Right lobe of liver (tissue), 6 donors: ENCODE measurements around the gene MPIG6B. TPM values are rescaled to one million over a fixed set of nuclear protein-coding genes. Genes with fewer than 3 reads are reported as not detected.
"Not testable (repeated sequence)": the region's sequence is repeated elsewhere in the genome, so short reads cannot be mapped to it uniquely, and the experiment has no call there.

Experiments
- ATAC-seq, 4 donors: fragments of 200-7000 bp; cut with Tn5 transposase; one replicate each; pipeline ENCODE4 v1.9.1; 2020; ENCODE audit warnings: mild to moderate bottlenecking in 4 of 4, moderate library complexity in 4 of 4
- DNase-seq, 3 donors: peaks; one replicate each; pipeline ENCODE4 v3.0.0-alpha.2; 2020
- H3K27ac ChIP-seq, 3 donors: fragments of 200-600 bp; one replicate each; pipeline ENCODE4 v1.8.0; 2022
- H3K27me3 ChIP-seq, 2 donors: fragments of 200-600 bp; one replicate each; pipeline ENCODE4 v1.8.0; 2022
- H3K36me3 ChIP-seq, 4 donors: fragments of 200-600 bp; sonication (generic) in 1 of 4; one replicate each; pipeline versions ENCODE4 v1.5.1 to v1.8.0; 2017 to 2022; ENCODE audit warnings: control low read depth in 1 of 4
- H3K4me1 ChIP-seq, 4 donors: fragments of 200-600 bp; sonication (generic) in 1 of 4; one replicate each; pipeline versions ENCODE4 v1.5.1 to v1.8.0; 2017 to 2022; ENCODE audit warnings: control low read depth in 1 of 4
- H3K4me3 ChIP-seq, 3 donors: fragments of 200-600 bp; one replicate each; pipeline ENCODE4 v1.8.0; 2022
- H3K9me3 ChIP-seq, 4 donors: fragments of 200-600 bp; sonication (generic) in 1 of 4; one replicate each; pipeline versions ENCODE4 v1.5.1 to v1.8.0; 2017 to 2022; ENCODE audit warnings: control low read depth in 1 of 4
- CTCF ChIP-seq, 4 donors: fragments of 200-600 bp in 3 of 4; fragments of 450-650 bp in 1 of 4; IDR thresholded peaks; one replicate each; pipeline versions ENCODE4 v1.5.1 to v1.8.0; 2016 to 2022; ENCODE audit warnings: antibody characterized with exemption in 4 of 4, mild to moderate bottlenecking in 2 of 4
- POLR2A ChIP-seq: fragments of 450-650 bp; IDR thresholded peaks from one replicate; pipeline ENCODE4 v1.6.1; 2017; ENCODE audit warnings: antibody characterized with exemption, mild to moderate bottlenecking
- WGBS: methylation state at CpG from one replicate; pipeline ENCODE4 v1.1.6; 2018; ENCODE audit warnings: low coverage, low lambda C conversion rate; ENCODE audit not compliant: insufficient coverage; ENCODE audit errors: missing lambda C conversion rate; 5-methylcytosine and 5-hydroxymethylcytosine counted together
- intact Hi-C, 2 donors: fragments of 100-400 bp; cut with DNase I; formaldehyde crosslinking; loops; one replicate each; pipeline versions ENCODE4 v1.11.2 to v1.14.1; 2022
- total RNA-seq, 6 experiments: library from RNA; depleted of rRNA in 2 of 6; stranded (reverse); fragments of >200 nt in 2 of 6; fragmentation: NEBNext Ultra II Directional in 3 of 6; extraction: Animal tissue kit (Norgen Biotek cat#: 25700) in 3 of 6; gene quantifications; one replicate each; pipeline versions ENCODE4 v1.1.0 to v1.2.4, GENCODE V29; 2016 to 2023
- donor health status: DM: no; HTN: yes; CAD: no.
- donor health status: DM: no; HTN: no; CAD: no.
- donor health status: DM: no; HTN: no; CAD: no.
- donor health status: DM: no; HTN: yes; CAD: no.
- donor health status: DM: no; HTN: yes; CAD: no.

MPIG6B gene
- total RNA-seq, 6 experiments from 2014 or later, result 0.33 to 0.56 TPM; not detected in 4

- no peak for TF ChIP-seq CTCF (IDR thresholded peaks at IDR 0.05)
- TF ChIP-seq POLR2A, result no peak
- no peak overlapping the region for H3K27ac ChIP-seq
- no peaks in the 10 kb centered on the region for H3K27me3 ChIP-seq
- H3K36me3 ChIP-seq, result no peaks in the 10 kb centered on the region
- ATAC-seq (no peak), DNase-seq (no peak)
- intact Hi-C loops, result no loop called here
- WGBS, result 84% methylated on average over 3 of the region's 3 CpGs
- H3K9me3 ChIP-seq, result no peaks in the 10 kb centered on the region
- no peak overlapping the region for H3K4me3 ChIP-seq
- H3K4me1 ChIP-seq, result peaks cover 0 to 5% (median 0%) of the 10 kb centered on the region in 4 donors
Measured at GRCh38 chr6:31708224-31708623, 14.9 kb upstream of the MPIG6B start.

- H3K27me3 ChIP-seq, H3K9me3 ChIP-seq, H3K36me3 ChIP-seq, DNase-seq, ATAC-seq, H3K4me3 ChIP-seq, intact Hi-C loops, H3K27ac ChIP-seq, H3K4me1 ChIP-seq: not testable (repeated sequence)
- 57% methylated on average over 9 of the region's 11 CpGs for WGBS
Measured at GRCh38 chr6:31709157-31709556, 14.0 kb upstream of the MPIG6B start.

- TF ChIP-seq CTCF (IDR thresholded peaks at IDR 0.05) (no peak), POLR2A (no peak)
- Histone ChIP-seq H3K4me1 (no peaks in the 10 kb centered on the region), H3K36me3 (no peaks in the 10 kb centered on the region), H3K27ac (no peak overlapping the region), H3K9me3 (no peaks in the 10 kb centered on the region), H3K27me3 (no peaks in the 10 kb centered on the region), H3K4me3 (no peak overlapping the region)
- intact Hi-C loops, result loop anchor here in 1 of 2 donors (10.0 kb wide), 1 partner anchor 54 kb away; the partner anchor contains the start of gene SAPCD1
- WGBS, result 64% methylated on average over 5 of the region's 5 CpGs
- ATAC-seq (no peak), DNase-seq (no peak)
Measured at GRCh38 chr6:31710523-31711219, 12.5 kb upstream of the MPIG6B start.

- WGBS, result 30% methylated on average over 6 of the region's 8 CpGs
- intact Hi-C loops, result loop anchor here in 1 of 2 donors (10.0 kb wide), 1 partner anchor 54 kb away; the partner anchor contains the start of gene SAPCD1
- Histone ChIP-seq H3K9me3 (no peaks in the 10 kb centered on the region), H3K4me3 (no peak overlapping the region), H3K27ac (no peak overlapping the region), H3K27me3 (no peaks in the 10 kb centered on the region), H3K4me1 (no peaks in the 10 kb centered on the region), H3K36me3 (no peaks in the 10 kb centered on the region)
- TF ChIP-seq CTCF (IDR thresholded peaks at IDR 0.05) (no peak), POLR2A (no peak)
- ATAC-seq (peak; percentile 13 to 36 (median 18)), DNase-seq (peak in 1 of 3 donors; percentile 48)
Measured at GRCh38 chr6:31711233-31711632, 11.9 kb upstream of the MPIG6B start.

- TF ChIP-seq CTCF (IDR thresholded peaks at IDR 0.05) (peak in 3 of 4 donors; percentile 8 to 28 (median 27)), POLR2A (no peak)
- H3K4me3 ChIP-seq, result no peak overlapping the region
- no peak overlapping the region for H3K27ac ChIP-seq
- H3K4me1 ChIP-seq, result no peaks in the 10 kb centered on the region
- no peaks in the 10 kb centered on the region for H3K27me3 ChIP-seq
- WGBS, result 89% methylated on average over 3 of the region's 8 CpGs
- ATAC-seq (peak; percentile 55 to 75 (median 65)), DNase-seq (no peak)
- H3K36me3 ChIP-seq, result no peaks in the 10 kb centered on the region
- H3K9me3 ChIP-seq, result no peaks in the 10 kb centered on the region
- intact Hi-C loops, result loop anchor here in 1 of 2 donors (10.0 kb wide), 1 partner anchor 53 kb away; the partner anchor contains the start of gene SAPCD1
Measured at GRCh38 chr6:31712296-31712695, 10.9 kb upstream of the MPIG6B start.
